Parathyroid adenoma (tissue), 2 donors: ENCODE results near the gene MEX3B.

Experiments used
- H2AFZ ChIP-seq: fragments of 300-600 bp; sonication (generic); one replicate; pipeline ENCODE4 v1.7.0; 2017; ENCODE audit warnings: antibody characterized with exemption, mild to moderate bottlenecking
- H3K27ac ChIP-seq: fragments of 300-600 bp; sonication (generic); one replicate; pipeline ENCODE4 v1.7.0; 2017
- H3K27me3 ChIP-seq: fragments of 300-600 bp; sonication (generic); one replicate; pipeline ENCODE4 v1.7.0; 2017; ENCODE audit warnings: low read length; ENCODE audit not compliant: control insufficient read depth, insufficient read depth
- H3K36me3 ChIP-seq: fragments of 300-600 bp; sonication (generic); one replicate; pipeline ENCODE4 v1.7.0; 2017; ENCODE audit warnings: low read length; ENCODE audit not compliant: control insufficient read depth, insufficient read depth
- H3K4me1 ChIP-seq: fragments of 300-600 bp; sonication (generic); one replicate; pipeline ENCODE4 v1.7.0; 2017; ENCODE audit warnings: control low read depth
- H3K4me2 ChIP-seq: fragments of 300-600 bp; sonication (generic); one replicate; pipeline ENCODE4 v1.7.0; 2017; ENCODE audit warnings: low read length
- H3K4me3 ChIP-seq: fragments of 300-600 bp; sonication (generic); one replicate; pipeline ENCODE4 v1.7.0; 2017; ENCODE audit warnings: low read depth, low read length
- H3K79me2 ChIP-seq: fragments of 300-600 bp; sonication (generic); one replicate; pipeline ENCODE4 v1.7.0; 2017; ENCODE audit warnings: control low read depth
- H3K9ac ChIP-seq: fragments of 300-600 bp; sonication (generic); one replicate; pipeline ENCODE4 v1.7.0; 2017; ENCODE audit warnings: mild to moderate bottlenecking
- H3K9me3 ChIP-seq: fragments of 300-600 bp; sonication (generic); one replicate; pipeline ENCODE4 v1.7.0; 2017; ENCODE audit warnings: low read length; ENCODE audit not compliant: control insufficient read depth
- CTCF ChIP-seq: fragments of 300-600 bp; sonication (generic); IDR thresholded peaks from one replicate; pipeline ENCODE4 v1.7.0; 2017; ENCODE audit warnings: antibody characterized with exemption, mild to moderate bottlenecking
- donor health status: primary hyperparathyroidism.

Gene MEX3B

GRCh38 chr15:82043796-82044372 lies 1.9 kb downstream of the MEX3B start:
- Histone ChIP-seq H3K36me3 (no peaks in the 10 kb centered on the region), H3K4me3 (peak overlapping the region; percentile 64), H3K27me3 (no peaks in the 10 kb centered on the region), H2AFZ (peak overlapping the region; percentile 74), H3K4me2 (peak overlapping the region; percentile 78), H3K79me2 (no peaks in the 10 kb centered on the region), H3K9ac (no peak overlapping the region), H3K9me3 (no peaks in the 10 kb centered on the region), H3K4me1 (no peaks in the 10 kb centered on the region), H3K27ac (no peak overlapping the region)
- no peak for TF ChIP-seq CTCF

- H2AFZ ChIP-seq = no peak overlapping the region
- no peaks in the 10 kb centered on the region for H3K4me1 ChIP-seq
- H3K4me3 ChIP-seq = no peak overlapping the region
- H3K9ac ChIP-seq = no peak overlapping the region
- TF ChIP-seq CTCF = no peak
- H3K79me2 ChIP-seq = no peaks in the 10 kb centered on the region
- no peak overlapping the region for H3K27ac ChIP-seq
- H3K9me3 ChIP-seq = no peaks in the 10 kb centered on the region
- no peak overlapping the region for H3K4me2 ChIP-seq
- no peaks in the 10 kb centered on the region for H3K36me3 ChIP-seq
- no peaks in the 10 kb centered on the region for H3K27me3 ChIP-seq
Observed at GRCh38 chr15:82043130-82043673, 2.6 kb downstream of the MEX3B start.

- H3K4me3 ChIP-seq = no peak overlapping the region
- no peak overlapping the region for H3K4me2 ChIP-seq
- H3K4me1 ChIP-seq = no peaks in the 10 kb centered on the region
- TF ChIP-seq CTCF = no peak
- H2AFZ ChIP-seq = no peak overlapping the region
- no peaks in the 10 kb centered on the region for H3K79me2 ChIP-seq
- no peaks in the 10 kb centered on the region for H3K9me3 ChIP-seq
- H3K9ac ChIP-seq = no peak overlapping the region
- H3K27ac ChIP-seq = no peak overlapping the region
- H3K36me3 ChIP-seq = no peaks in the 10 kb centered on the region
- H3K27me3 ChIP-seq = no peaks in the 10 kb centered on the region
Observed at GRCh38 chr15:82040862-82041261, 5.0 kb downstream of the MEX3B start.

- TF ChIP-seq CTCF = no peak
- Histone ChIP-seq H2AFZ (no peak overlapping the region), H3K27me3 (no peaks in the 10 kb centered on the region), H3K36me3 (no peaks in the 10 kb centered on the region), H3K79me2 (no peaks in the 10 kb centered on the region), H3K4me2 (no peak overlapping the region), H3K9me3 (no peaks in the 10 kb centered on the region), H3K4me3 (no peak overlapping the region), H3K4me1 (no peaks in the 10 kb centered on the region), H3K9ac (no peak overlapping the region), H3K27ac (no peak overlapping the region)
Observed at GRCh38 chr15:82040390-82040789, 5.4 kb downstream of the MEX3B start.

GRCh38 chr15:82039871-82040270 lies 5.9 kb downstream of the MEX3B start:
- H3K27ac ChIP-seq = no peak overlapping the region
- no peak overlapping the region for H3K4me2 ChIP-seq

More at GRCh38 chr15:82039871-82040270, 5.9 kb downstream of the MEX3B start:
- Histone ChIP-seq H3K27me3 (no peaks in the 10 kb centered on the region), H3K36me3 (no peaks in the 10 kb centered on the region), H3K4me3 (no peak overlapping the region), H3K4me1 (no peaks in the 10 kb centered on the region), H3K9ac (no peak overlapping the region), H3K79me2 (no peaks in the 10 kb centered on the region), H2AFZ (no peak overlapping the region), H3K9me3 (no peaks in the 10 kb centered on the region)
- TF ChIP-seq CTCF = no peak
